GM19240 (cell line): ENCODE data around the gene HOXC10.
A peak's percentile ranks its signal among the peaks of the same experiment; 100 is the strongest.

Experiments
- DNase-seq: peaks from one replicate; pipeline ENCODE4 v3.0.0; 2011; ENCODE audit warnings: low spot score; ENCODE audit not compliant: insufficient read length

HOXC10 gene

DNA sequence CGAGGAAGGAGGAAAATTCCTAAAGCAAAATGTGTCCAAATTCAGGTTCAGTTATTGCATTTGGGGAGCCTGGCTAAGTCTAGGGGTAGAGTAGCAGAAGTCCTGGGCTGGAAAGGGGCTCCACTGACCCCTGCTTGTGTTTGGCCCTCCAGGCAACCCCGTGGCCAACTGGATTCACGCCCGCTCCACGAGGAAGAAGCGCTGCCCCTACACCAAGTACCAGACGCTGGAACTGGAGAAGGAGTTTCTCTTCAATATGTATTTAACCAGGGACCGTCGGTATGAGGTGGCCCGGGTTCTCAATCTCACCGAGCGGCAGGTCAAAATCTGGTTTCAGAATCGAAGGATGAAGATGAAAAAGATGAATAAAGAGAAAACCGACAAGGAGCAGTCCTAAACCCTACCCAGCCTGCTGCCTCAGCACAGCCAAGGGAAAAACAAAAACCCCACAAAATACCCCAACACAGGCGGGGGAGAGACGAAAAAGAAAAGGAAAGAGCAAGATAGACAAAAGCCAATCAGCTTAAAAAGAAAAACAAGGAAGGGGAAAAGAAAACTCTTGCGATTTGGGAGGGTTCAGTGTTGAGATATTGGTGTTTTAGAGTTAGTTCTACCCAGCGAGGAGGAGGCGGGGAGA lies 17.4 kb downstream of the HOXC10 start:
- no peak for DNase-seq

- DNase-seq = no peak
Measured at GRCh38 chr12:54002915-54003389, 18.0 kb downstream of the HOXC10 start.

DNA sequence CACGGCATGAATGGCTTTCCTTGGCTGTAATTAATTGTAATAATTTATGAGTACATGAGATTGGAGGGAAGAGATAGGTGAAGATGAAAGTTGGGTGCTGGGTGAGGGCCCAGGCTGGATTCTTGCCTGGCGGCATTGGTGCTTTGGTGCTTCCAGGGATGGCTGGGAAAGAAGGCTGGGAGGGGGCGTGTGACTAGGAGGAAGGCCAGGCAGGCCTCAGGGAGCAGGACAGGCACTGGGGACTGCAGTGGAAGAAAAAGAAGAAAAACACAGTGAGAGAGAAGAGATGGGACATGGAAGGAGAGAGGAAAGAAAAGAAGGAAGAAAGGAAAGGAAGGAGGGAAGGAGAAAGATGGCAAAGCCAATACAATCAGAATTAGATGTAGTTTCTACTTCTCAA lies 18.7 kb downstream of the HOXC10 start:
- no peak for DNase-seq

- DNase-seq = no peak
Measured at GRCh38 chr12:54004063-54004840, 19.3 kb downstream of the HOXC10 start.

- no peak for DNase-seq
Measured at GRCh38 chr12:54004841-54005530, 20.0 kb downstream of the HOXC10 start.

- no peak for DNase-seq
Measured at GRCh38 chr12:54005531-54005852, 20.5 kb downstream of the HOXC10 start.

- peak; percentile 85 for DNase-seq
Measured at GRCh38 chr12:54005853-54006558, 21.1 kb downstream of the HOXC10 start.

GRCh38 chr12:54006559-54007220 lies 21.7 kb downstream of the HOXC10 start:
- DNase-seq = no peak

- no peak for DNase-seq
Measured at GRCh38 chr12:54007538-54008259, 22.8 kb downstream of the HOXC10 start.

DNA sequence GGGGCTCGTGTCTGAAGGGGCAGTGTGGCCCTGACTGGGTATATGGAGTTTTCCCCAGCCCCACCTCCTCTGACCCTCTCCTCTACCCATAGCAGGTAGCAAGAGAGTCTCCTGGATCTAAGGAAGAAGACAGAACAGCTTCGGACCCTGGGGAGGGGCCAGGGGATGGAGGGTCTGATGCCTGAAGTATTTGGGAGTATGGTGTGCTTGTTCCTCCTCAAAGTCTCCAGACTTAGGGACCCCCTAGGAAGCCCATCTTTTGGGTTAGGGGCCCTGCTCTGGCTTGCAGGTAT lies 23.3 kb downstream of the HOXC10 start:
- no peak for DNase-seq

GRCh38 chr12:54009171-54010052 lies 24.5 kb downstream of the HOXC10 start:
- no peak for DNase-seq

GRCh38 chr12:54010053-54010971 lies 25.4 kb downstream of the HOXC10 start:
- DNase-seq = no peak

DNA sequence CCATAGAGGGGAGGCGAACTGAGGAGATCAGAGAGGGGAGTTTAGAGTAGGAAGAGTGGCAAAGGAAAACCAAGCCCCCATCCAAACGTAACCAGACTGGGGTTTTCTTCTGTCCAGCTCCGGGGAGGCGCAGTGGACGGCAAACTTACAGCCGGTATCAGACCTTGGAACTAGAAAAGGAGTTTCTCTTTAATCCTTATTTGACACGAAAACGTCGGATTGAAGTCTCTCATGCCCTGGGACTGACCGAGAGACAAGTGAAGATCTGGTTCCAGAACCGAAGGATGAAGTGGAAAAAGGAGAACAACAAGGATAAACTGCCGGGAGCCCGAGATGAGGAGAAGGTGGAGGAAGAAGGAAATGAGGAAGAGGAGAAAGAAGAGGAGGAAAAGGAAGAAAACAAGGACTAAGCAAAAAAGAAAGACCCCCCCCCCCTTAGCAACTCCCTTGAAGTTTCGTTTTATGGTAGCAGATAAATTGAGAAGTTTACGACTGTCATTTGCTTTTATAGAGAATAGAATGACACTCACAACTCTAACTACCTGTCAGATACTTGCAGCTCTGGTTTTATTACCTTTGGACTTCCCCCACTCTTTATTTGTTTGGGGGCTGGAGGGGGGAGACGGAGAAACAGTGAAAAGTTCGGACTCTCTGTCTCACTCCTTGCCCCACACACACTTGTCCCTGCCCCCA lies 26.2 kb downstream of the HOXC10 start:
- DNase-seq = no peak

- DNase-seq = no peak
Measured at GRCh38 chr12:54011665-54012532, 27.0 kb downstream of the HOXC10 start.

- DNase-seq = no peak
Measured at GRCh38 chr12:54012631-54013409, 27.9 kb downstream of the HOXC10 start.

DNA sequence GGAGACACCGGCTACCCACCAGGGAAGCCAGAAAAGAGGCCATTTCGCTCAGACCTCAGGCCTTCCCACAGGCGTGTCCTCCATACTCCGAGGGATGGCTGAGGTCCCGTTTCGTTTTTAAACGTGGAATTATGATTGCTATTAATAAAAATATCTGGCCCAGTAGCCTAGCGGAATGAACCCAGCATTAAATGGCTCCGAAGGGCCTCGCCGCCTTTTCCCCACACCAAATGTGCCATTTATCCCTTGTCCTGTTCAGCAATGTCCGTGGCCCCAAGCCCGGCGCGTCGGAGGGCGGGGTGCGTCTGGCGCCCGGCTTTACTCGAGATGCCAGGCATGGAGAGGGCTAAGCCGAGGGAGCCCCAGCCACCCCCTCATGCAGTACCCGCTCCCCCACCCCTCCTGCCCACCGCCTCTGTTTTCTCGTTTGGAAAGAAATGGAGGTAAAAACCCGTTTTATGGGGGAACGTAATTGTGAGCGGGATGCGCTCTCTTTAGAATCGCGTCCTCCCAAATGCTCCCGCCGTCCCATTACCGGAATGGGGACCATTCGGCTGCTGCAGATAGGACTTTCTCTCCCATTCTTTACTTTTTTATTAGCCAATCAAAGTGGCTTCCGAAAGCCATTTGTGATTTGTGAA lies 29.6 kb downstream of the HOXC10 start:
- no peak for DNase-seq
